CD4-positive, alpha-beta memory T cell (primary cell): ENCODE measurements around the gene CDK3. TPM values are rescaled to one million over a fixed set of nuclear protein-coding genes. Genes with fewer than 3 reads are reported as not detected.
A peak's percentile ranks its signal among the peaks of the same experiment; 100 is the strongest.

ENCODE experiments used
- CTCF ChIA-PET: fragments of 350-600 bp; sonication (Branson Sonifier 250); formaldehyde crosslinking; loops from one replicate; lab custom pipeline; 2021; ENCODE audit warnings: inconsistent platforms; ENCODE audit not compliant: partially characterized antibody; lab: Charles Lee
- POLR2A ChIA-PET: fragments of 350-600 bp; sonication (Branson Sonifier 250); formaldehyde crosslinking; loops from one replicate; lab custom pipeline; 2021; ENCODE audit not compliant: partially characterized antibody; lab: Charles Lee
- DNase-seq, 5 donors: peaks; one replicate each; pipeline versions ENCODE4 v3.0.0 to v3.0.0-alpha.2; 2020 to 2022; ENCODE audit warnings: mixed read lengths in 1 of 5
- H3K27ac ChIP-seq: one replicate; pipeline ENCODE4 v1.7.0; 2013; ENCODE audit warnings: low read depth, low read length
- H3K27me3 ChIP-seq: 2 replicates; pipeline ENCODE4 v1.7.0; 2013; ENCODE audit warnings: mild to moderate bottlenecking, low read length, moderate library complexity; ENCODE audit not compliant: insufficient read depth
- H3K36me3 ChIP-seq: 2 replicates; pipeline ENCODE4 v1.7.0; 2013; ENCODE audit warnings: mild to moderate bottlenecking, low read length, moderate library complexity; ENCODE audit not compliant: insufficient read depth
- H3K4me1 ChIP-seq: 2 replicates; pipeline ENCODE4 v1.7.0; 2013; ENCODE audit warnings: mild to moderate bottlenecking, low read length, moderate library complexity; ENCODE audit not compliant: insufficient read depth
- H3K4me3 ChIP-seq, 2 donors: one replicate each; pipeline ENCODE4 v1.7.0; 2013; ENCODE audit warnings: low read length in 2 of 2, mild to moderate bottlenecking in 1 of 2
- H3K9me3 ChIP-seq, 2 donors: one replicate each; pipeline ENCODE4 v1.7.0; 2013; ENCODE audit warnings: low read length in 2 of 2, control low read depth in 1 of 2; ENCODE audit not compliant: control insufficient read depth in 1 of 2
- H3K27ac Mint-ChIP-seq, 7 donors: one replicate each; pipeline ENCODE4 v1.8.0; 2020 to 2021; ENCODE audit warnings: mixed read lengths in 7 of 7, mild to moderate bottlenecking in 6 of 7, inconsistent platforms in 3 of 7, moderate library complexity in 3 of 7
- H3K27me3 Mint-ChIP-seq, 2 donors: one replicate each; pipeline ENCODE4 v1.8.0; 2020 to 2021; ENCODE audit warnings: mixed read lengths in 2 of 2
- H3K36me3 Mint-ChIP-seq, 2 donors: one replicate each; pipeline ENCODE4 v1.8.0; 2020 to 2021; ENCODE audit warnings: mixed read lengths in 2 of 2, inconsistent platforms in 1 of 2, mild to moderate bottlenecking in 1 of 2
- H3K4me1 Mint-ChIP-seq, 4 donors: one replicate each; pipeline ENCODE4 v1.8.0; 2020 to 2021; ENCODE audit warnings: mixed read lengths in 4 of 4, mild to moderate bottlenecking in 1 of 4
- H3K4me3 Mint-ChIP-seq, 8 donors: one replicate each; pipeline ENCODE4 v1.8.0; 2020 to 2021; ENCODE audit warnings: mixed read lengths in 8 of 8, mild to moderate bottlenecking in 7 of 8, moderate library complexity in 6 of 8, inconsistent platforms in 3 of 8
- H3K9me3 Mint-ChIP-seq, 8 donors: one replicate each; pipeline ENCODE4 v1.8.0; 2020 to 2021; ENCODE audit warnings: mixed read lengths in 8 of 8, mild to moderate bottlenecking in 5 of 8, inconsistent platforms in 3 of 8, moderate library complexity in 1 of 8
- intact Hi-C: fragments of 100-400 bp; cut with micrococcal nuclease; formaldehyde crosslinking; loops from one replicate; pipeline ENCODE4 v1.15.1; 2023
- polyA plus RNA-seq, 2 donors: library from polyadenylated mRNA; unstranded; fragments of 300-500 nt; fragmentation: Illumina TruSeq; gene quantifications; one replicate each; pipeline ENCODE4 v1.2.3, GENCODE V29; 2021
- total RNA-seq, 2 experiments: library from RNA; stranded (reverse); gene quantifications; one replicate each; pipeline ENCODE4 v1.2.3, GENCODE V29; 2021

Gene CDK3
- total and polyA plus RNA-seq, 4 experiments from 2014 or later, result 1.0 to 9.7 (median 5.4) TPM

GRCh38 chr17:75979705-75980187, 20.9 kb upstream of the CDK3 start:
- H3K4me3 ChIP-seq, result peak overlapping the region; percentile 61 to 88
- POLR2A ChIA-PET, result interaction anchor here (0.7 to 2.0 kb wide), 10 partner anchors 12 to 290 kb away, joined by 3 to 14 read pairs (median 3); partner anchors contain the start of genes FBF1 and MRPL38

GRCh38 chr17:75980188-75981018, 20.3 kb upstream of the CDK3 start:
- H3K9me3 ChIP-seq, result no peaks in the 10 kb centered on the region
- H3K27me3 ChIP-seq, result no peaks in the 10 kb centered on the region
- Mint-ChIP-seq H3K27me3 (no peaks in the 10 kb centered on the region), H3K9me3 (no peaks in the 10 kb centered on the region), H3K4me1 (peaks cover 18 to 52% (median 34%) of the 10 kb centered on the region in 4 donors), H3K27ac (peak overlapping the region; percentile 99 to 100 (median 99)), H3K36me3 (peaks cover 0 to 14% of the 10 kb centered on the region in 2 donors), H3K4me3 (peak overlapping the region; percentile 93 to 99 (median 96))
- ChIA-PET CTCF (interaction anchor here (1.3 to 1.8 kb wide), 2 partner anchors 16 to 25 kb away, joined by 3 to 5 read pairs; no protein-coding TSS in a partner anchor), POLR2A (interaction anchor here (0.6 to 2.0 kb wide), 11 partner anchors 11 to 584 kb away, joined by 3 to 14 read pairs (median 3); partner anchors contain the start of genes FBF1 and MRPL38)
- DNase-seq, result no peak
- no peaks in the 10 kb centered on the region for H3K36me3 ChIP-seq
- H3K27ac ChIP-seq, result peak overlapping the region; percentile 79
- H3K4me3 ChIP-seq, result peak overlapping the region; percentile 61 to 88
- H3K4me1 ChIP-seq, result peaks cover 30% of the 10 kb centered on the region
- intact Hi-C loops, result no loop called here

More at GRCh38 chr17:75979705-75980187, 20.9 kb upstream of the CDK3 start:
- H3K4me1 ChIP-seq, result peaks cover 30% of the 10 kb centered on the region
- no peak for DNase-seq
- no peaks in the 10 kb centered on the region for H3K9me3 ChIP-seq
- intact Hi-C loops, result loop anchor here (1.0 to 2.0 kb wide), 4 partner anchors 38 to 195 kb away; partner anchors contain the start of genes FBF1, UNK and WBP2
- H3K27ac ChIP-seq, result peak overlapping the region; percentile 79
- CTCF ChIA-PET, result interaction anchor here (1.3 kb wide), 1 partner anchor 15 kb away, joined by 3 read pairs; no protein-coding TSS in a partner anchor
- peaks cover 0 to 14% of the 10 kb centered on the region in 2 donors for H3K36me3 Mint-ChIP-seq
- H3K27ac Mint-ChIP-seq, result peak overlapping the region; percentile 99 to 100 (median 99)
- no peaks in the 10 kb centered on the region for H3K27me3 ChIP-seq
- no peaks in the 10 kb centered on the region for H3K27me3 Mint-ChIP-seq
- peak overlapping the region; percentile 93 to 99 (median 96) for H3K4me3 Mint-ChIP-seq
- no peaks in the 10 kb centered on the region for H3K9me3 Mint-ChIP-seq
- H3K4me1 Mint-ChIP-seq, result peaks cover 18 to 53% (median 34%) of the 10 kb centered on the region in 4 donors
- H3K36me3 ChIP-seq, result no peaks in the 10 kb centered on the region

GRCh38 chr17:75981019-75981615, 19.5 kb upstream of the CDK3 start:
- intact Hi-C loops, result no loop called here
- no peaks in the 10 kb centered on the region for H3K9me3 ChIP-seq
- Mint-ChIP-seq H3K27me3 (no peaks in the 10 kb centered on the region), H3K9me3 (no peaks in the 10 kb centered on the region), H3K4me1 (peaks cover 16 to 45% (median 28%) of the 10 kb centered on the region in 4 donors), H3K4me3 (peak overlapping the region; percentile 13 to 99 (median 80)), H3K36me3 (peaks cover 3 to 13% of the 10 kb centered on the region in 2 donors), H3K27ac (peak overlapping the region in 5 of 7 donors; percentile 52 to 99 (median 99))
- POLR2A ChIA-PET, result interaction anchor here (0.6 to 2.0 kb wide), 5 partner anchors 24 to 584 kb away, joined by 3 to 14 read pairs (median 5); partner anchors contain the start of gene MRPL38
- DNase-seq, result no peak
- H3K4me3 ChIP-seq, result no peak overlapping the region
- H3K4me1 ChIP-seq, result peaks cover 30% of the 10 kb centered on the region
- H3K36me3 ChIP-seq, result no peaks in the 10 kb centered on the region
- H3K27me3 ChIP-seq, result no peaks in the 10 kb centered on the region
- CTCF ChIA-PET, result interaction anchor here (1.2 to 1.8 kb wide), 3 partner anchors 16 to 33 kb away, joined by 3 to 5 read pairs (median 3); no protein-coding TSS in a partner anchor
- H3K27ac ChIP-seq, result no peak overlapping the region

DNA sequence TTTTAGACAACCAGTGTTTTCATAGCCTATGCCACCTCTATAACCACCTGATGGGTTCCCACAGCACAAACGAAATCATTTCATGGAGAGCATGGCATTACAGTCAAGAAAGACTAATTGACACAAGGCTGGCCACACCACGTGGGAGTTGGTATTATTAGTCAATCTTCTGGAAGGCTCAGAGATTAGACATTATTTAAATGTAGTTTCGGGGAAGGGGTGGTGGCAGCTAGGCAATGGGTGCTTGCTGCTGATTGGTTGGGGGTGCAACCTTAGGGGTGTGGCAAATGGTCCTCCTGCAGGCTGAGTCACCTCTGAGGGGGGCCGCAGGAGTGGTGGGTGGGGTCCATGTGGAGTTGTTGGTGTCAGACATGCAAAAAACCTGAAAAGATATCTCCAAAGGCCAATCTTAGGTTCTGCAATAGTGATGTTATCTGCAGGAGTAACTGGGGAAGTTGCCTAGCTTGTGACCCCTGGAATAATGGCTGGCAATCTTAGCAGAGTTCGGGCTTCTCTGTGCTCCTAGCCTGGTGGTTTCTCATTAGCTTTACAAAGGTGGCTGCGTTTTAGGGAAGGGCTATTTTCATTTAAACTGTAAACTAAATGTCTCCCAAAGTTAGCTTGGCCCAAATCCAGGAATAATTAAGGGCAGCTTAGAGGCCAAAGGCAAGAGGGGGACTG, 17.0 kb upstream of the CDK3 start:
- ChIA-PET CTCF (interaction anchor here (0.7 to 1.3 kb wide), 3 partner anchors 22 to 136 kb away, joined by 3 to 5 read pairs (median 3); no protein-coding TSS in a partner anchor), POLR2A (interaction anchor here (0.6 kb wide), 1 partner anchor 1114 kb away, joined by 3 read pairs; no protein-coding TSS in a partner anchor)
- Histone ChIP-seq H3K9me3 (no peaks in the 10 kb centered on the region), H3K36me3 (no peaks in the 10 kb centered on the region), H3K4me1 (peaks cover 9% of the 10 kb centered on the region), H3K27me3 (no peaks in the 10 kb centered on the region), H3K4me3 (no peak overlapping the region), H3K27ac (no peak overlapping the region)
- Mint-ChIP-seq H3K36me3 (peaks cover 3 to 7% of the 10 kb centered on the region in 2 donors), H3K27ac (peak overlapping the region in 1 of 7 donors; percentile 2), H3K4me1 (peaks cover 6 to 24% (median 12%) of the 10 kb centered on the region in 4 donors), H3K4me3 (peak overlapping the region in 1 of 8 donors; percentile 50), H3K27me3 (no peaks in the 10 kb centered on the region), H3K9me3 (no peaks in the 10 kb centered on the region)
- no peak for DNase-seq
- intact Hi-C loops, result no loop called here

DNA sequence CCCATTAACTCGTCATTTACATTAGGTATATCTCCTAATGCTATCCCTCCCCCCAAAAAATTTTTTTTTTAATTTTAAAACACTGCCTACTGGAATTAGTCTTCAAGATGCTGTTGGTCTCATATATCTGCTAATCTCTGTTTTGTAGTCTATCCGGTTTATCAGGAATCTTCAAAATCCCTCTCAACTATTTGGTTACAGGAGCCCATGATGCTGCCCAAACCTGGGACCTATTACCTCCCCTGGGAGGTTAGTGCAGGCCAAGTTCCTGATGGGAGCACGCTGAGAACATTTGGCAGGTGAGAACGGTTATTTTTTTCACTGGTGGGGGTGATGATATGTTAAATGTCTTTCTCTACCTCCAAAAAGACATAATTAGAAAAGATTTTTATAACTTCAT, 14.7 kb upstream of the CDK3 start:
- Histone ChIP-seq H3K27me3 (no peaks in the 10 kb centered on the region), H3K4me3 (no peak overlapping the region), H3K27ac (no peak overlapping the region), H3K36me3 (no peaks in the 10 kb centered on the region), H3K4me1 (no peaks in the 10 kb centered on the region), H3K9me3 (no peaks in the 10 kb centered on the region)
- DNase-seq, result no peak
- intact Hi-C loops, result no loop called here
- H3K27ac Mint-ChIP-seq, result no peak overlapping the region
- no peaks in the 10 kb centered on the region for H3K27me3 Mint-ChIP-seq
- no peak overlapping the region for H3K4me3 Mint-ChIP-seq
- ChIA-PET POLR2A (no interaction called here), CTCF (no interaction called here)
- H3K4me1 Mint-ChIP-seq, result peaks cover 0 to under 1% (median under 1%) of the 10 kb centered on the region in 4 donors
- no peaks in the 10 kb centered on the region for H3K9me3 Mint-ChIP-seq
- peaks cover 0 to 3% of the 10 kb centered on the region in 2 donors for H3K36me3 Mint-ChIP-seq

DNA sequence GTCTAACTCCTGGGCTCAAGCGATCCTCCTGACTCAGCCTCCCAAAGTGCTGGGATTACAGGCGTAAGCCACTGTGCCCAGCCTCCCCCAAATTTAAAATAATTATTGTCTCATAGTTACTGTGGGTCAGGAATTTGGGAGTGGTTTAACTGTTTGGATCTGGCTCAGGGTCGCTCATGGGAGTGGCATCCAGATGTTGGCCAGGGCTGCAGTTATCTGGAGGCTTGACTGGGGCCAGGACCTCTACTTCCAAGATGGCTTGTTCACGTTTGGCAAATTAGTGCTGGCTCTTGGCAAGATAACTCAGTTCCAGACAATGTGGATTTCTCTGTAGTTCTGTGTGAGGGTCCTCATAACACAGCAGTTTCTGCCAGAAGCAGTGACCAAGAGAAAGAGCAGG, 13.6 kb upstream of the CDK3 start:
- H3K4me1 Mint-ChIP-seq, result no peaks in the 10 kb centered on the region
- ChIA-PET CTCF (no interaction called here), POLR2A (no interaction called here)
- no peaks in the 10 kb centered on the region for H3K9me3 Mint-ChIP-seq
- no peak overlapping the region for H3K27ac ChIP-seq
- no peaks in the 10 kb centered on the region for H3K36me3 ChIP-seq
- no peak for DNase-seq
- intact Hi-C loops, result no loop called here
- peaks cover 3 to 8% of the 10 kb centered on the region in 2 donors for H3K36me3 Mint-ChIP-seq
- H3K4me3 Mint-ChIP-seq, result no peak overlapping the region
- H3K27me3 Mint-ChIP-seq, result no peaks in the 10 kb centered on the region
- H3K4me3 ChIP-seq, result no peak overlapping the region
- H3K27ac Mint-ChIP-seq, result no peak overlapping the region
- H3K4me1 ChIP-seq, result no peaks in the 10 kb centered on the region
- H3K27me3 ChIP-seq, result no peaks in the 10 kb centered on the region
- no peaks in the 10 kb centered on the region for H3K9me3 ChIP-seq
